Chondrocyte (in vitro differentiated cells): ENCODE measurements around the gene LRRC66. TPM values are rescaled to one million over a fixed set of nuclear protein-coding genes. Genes with fewer than 3 reads are reported as not detected.

Experiments used
- DNase-seq: peaks from one replicate; pipeline ENCODE4 v3.0.0; 2021; ENCODE audit warnings: mixed read lengths, low spot score
- H3K27ac Mint-ChIP-seq: one replicate; pipeline ENCODE4 v1.8.0; 2021; ENCODE audit warnings: mild to moderate bottlenecking, moderate library complexity, mixed read lengths; ENCODE audit not compliant: unreplicated experiment
- H3K27me3 Mint-ChIP-seq: 2 replicates; pipeline ENCODE4 v1.8.0; 2021; ENCODE audit warnings: low read depth, mixed read lengths
- H3K36me3 Mint-ChIP-seq: 2 replicates; pipeline ENCODE4 v1.8.0; 2021; ENCODE audit warnings: low read depth, mixed read lengths
- H3K4me1 Mint-ChIP-seq: 2 replicates; pipeline ENCODE4 v1.8.0; 2021; ENCODE audit warnings: low read depth, mild to moderate bottlenecking, mixed read lengths
- H3K4me3 Mint-ChIP-seq: one replicate; pipeline ENCODE4 v1.8.0; 2021; ENCODE audit warnings: mild to moderate bottlenecking, moderate library complexity, mixed read lengths; ENCODE audit not compliant: unreplicated experiment
- H3K9me3 Mint-ChIP-seq: 2 replicates; pipeline ENCODE4 v1.8.0; 2021; ENCODE audit warnings: low read depth, mixed read lengths
- total RNA-seq: library from RNA; stranded (reverse); gene quantifications from 3 replicates; pipeline ENCODE4 v1.2.1, GENCODE V29; 2021
- TF ChIP-seq, protein P1 (sequence below): fragments of 200-600 bp; sonication (generic); IDR thresholded peaks from 2 replicates; pipeline ENCODE4 v1.5.0; 2021; ENCODE audit warnings: antibody characterized with exemption, mild to moderate bottlenecking, moderate library complexity

The LRRC66 gene
- total RNA-seq, 1 donor from 2014 or later: 0.57 TPM

GRCh38 chr4:52014903-52015302, 5.3 kb downstream of the LRRC66 start:
- TF ChIP-seq, protein P1, sequence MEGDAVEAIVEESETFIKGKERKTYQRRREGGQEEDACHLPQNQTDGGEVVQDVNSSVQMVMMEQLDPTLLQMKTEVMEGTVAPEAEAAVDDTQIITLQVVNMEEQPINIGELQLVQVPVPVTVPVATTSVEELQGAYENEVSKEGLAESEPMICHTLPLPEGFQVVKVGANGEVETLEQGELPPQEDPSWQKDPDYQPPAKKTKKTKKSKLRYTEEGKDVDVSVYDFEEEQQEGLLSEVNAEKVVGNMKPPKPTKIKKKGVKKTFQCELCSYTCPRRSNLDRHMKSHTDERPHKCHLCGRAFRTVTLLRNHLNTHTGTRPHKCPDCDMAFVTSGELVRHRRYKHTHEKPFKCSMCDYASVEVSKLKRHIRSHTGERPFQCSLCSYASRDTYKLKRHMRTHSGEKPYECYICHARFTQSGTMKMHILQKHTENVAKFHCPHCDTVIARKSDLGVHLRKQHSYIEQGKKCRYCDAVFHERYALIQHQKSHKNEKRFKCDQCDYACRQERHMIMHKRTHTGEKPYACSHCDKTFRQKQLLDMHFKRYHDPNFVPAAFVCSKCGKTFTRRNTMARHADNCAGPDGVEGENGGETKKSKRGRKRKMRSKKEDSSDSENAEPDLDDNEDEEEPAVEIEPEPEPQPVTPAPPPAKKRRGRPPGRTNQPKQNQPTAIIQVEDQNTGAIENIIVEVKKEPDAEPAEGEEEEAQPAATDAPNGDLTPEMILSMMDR: no peak
- H3K9me3 Mint-ChIP-seq: peaks cover 4% of the 10 kb centered on the region
- H3K27me3 Mint-ChIP-seq: no peaks in the 10 kb centered on the region
- no peak overlapping the region for H3K27ac Mint-ChIP-seq
- peaks cover 14% of the 10 kb centered on the region for H3K36me3 Mint-ChIP-seq
- no peak for DNase-seq
- H3K4me3 Mint-ChIP-seq: no peak overlapping the region
- H3K4me1 Mint-ChIP-seq: peaks cover 1% of the 10 kb centered on the region

GRCh38 chr4:52012651-52013050, 7.5 kb downstream of the LRRC66 start:
- TF ChIP-seq, protein P1: no peak
- no peak overlapping the region for H3K27ac Mint-ChIP-seq
- H3K4me3 Mint-ChIP-seq: no peak overlapping the region

GRCh38 chr4:52010986-52011385, 9.2 kb downstream of the LRRC66 start:
- DNase-seq: no peak
- no peaks in the 10 kb centered on the region for H3K4me1 Mint-ChIP-seq
- no peak overlapping the region for H3K27ac Mint-ChIP-seq
- H3K27me3 Mint-ChIP-seq: no peaks in the 10 kb centered on the region
- peaks cover 20% of the 10 kb centered on the region for H3K36me3 Mint-ChIP-seq
- no peak overlapping the region for H3K4me3 Mint-ChIP-seq
- TF ChIP-seq, protein P1: no peak
- H3K9me3 Mint-ChIP-seq: peaks cover 12% of the 10 kb centered on the region

More at GRCh38 chr4:52012651-52013050, 7.5 kb downstream of the LRRC66 start:
- Mint-ChIP-seq H3K36me3 (peaks cover 20% of the 10 kb centered on the region), H3K4me1 (no peaks in the 10 kb centered on the region), H3K27me3 (no peaks in the 10 kb centered on the region), H3K9me3 (peaks cover 12% of the 10 kb centered on the region)
- no peak for DNase-seq

- DNase-seq: no peak
- Mint-ChIP-seq H3K4me3 (no peak overlapping the region), H3K36me3 (peaks cover 17% of the 10 kb centered on the region), H3K9me3 (peaks cover 12% of the 10 kb centered on the region), H3K4me1 (no peaks in the 10 kb centered on the region), H3K27me3 (no peaks in the 10 kb centered on the region), H3K27ac (no peak overlapping the region)
- TF ChIP-seq, protein P1: no peak
These were observed 13.3 kb downstream of the LRRC66 start for GRCh38 chr4:52006887-52007286.

DNA sequence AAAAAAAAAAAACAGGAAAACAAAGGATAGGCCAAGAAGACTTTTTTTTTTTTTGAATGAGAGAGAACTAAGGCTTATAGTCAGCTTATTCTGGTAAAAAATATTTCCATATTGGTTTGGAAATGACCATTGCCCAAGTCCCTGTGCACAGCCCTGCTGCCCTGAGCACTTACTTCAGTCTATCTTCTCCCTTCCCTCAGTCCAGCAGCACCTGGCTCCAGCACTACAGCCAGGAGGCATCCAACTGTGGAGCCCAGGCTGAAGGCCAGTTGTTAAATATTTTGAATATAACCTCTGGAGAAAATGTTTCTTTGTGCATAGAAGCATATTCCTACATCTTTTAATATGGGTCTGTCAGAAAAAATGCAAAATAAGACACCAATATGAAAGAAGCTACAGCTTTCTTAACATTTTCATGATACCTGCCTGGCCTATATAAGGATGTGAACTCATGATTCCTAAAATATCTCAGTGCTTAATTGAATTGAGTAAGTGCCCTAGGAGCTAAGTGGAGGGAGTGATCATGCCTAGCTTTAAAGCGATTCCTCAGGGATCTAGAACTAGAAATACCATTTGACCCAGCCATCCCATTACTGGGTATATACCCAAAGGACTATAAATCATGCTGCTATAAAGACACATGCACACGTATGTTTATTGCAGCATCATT, 14.4 kb downstream of the LRRC66 start:
- H3K36me3 Mint-ChIP-seq: peaks cover 11% of the 10 kb centered on the region
- no peak overlapping the region for H3K4me3 Mint-ChIP-seq
- H3K27ac Mint-ChIP-seq: no peak overlapping the region
- DNase-seq: no peak
- no peaks in the 10 kb centered on the region for H3K4me1 Mint-ChIP-seq
- TF ChIP-seq, protein P1: no peak
- H3K27me3 Mint-ChIP-seq: no peaks in the 10 kb centered on the region
- H3K9me3 Mint-ChIP-seq: peaks cover 12% of the 10 kb centered on the region
